Measurements from ENCODE around the gene NOX3. TPM values are rescaled to one million over a fixed set of nuclear protein-coding genes. Genes with fewer than 3 reads are reported as not detected.

NOX3 gene
- total and polyA plus RNA-seq, 4 donors, result not detected

DNA sequence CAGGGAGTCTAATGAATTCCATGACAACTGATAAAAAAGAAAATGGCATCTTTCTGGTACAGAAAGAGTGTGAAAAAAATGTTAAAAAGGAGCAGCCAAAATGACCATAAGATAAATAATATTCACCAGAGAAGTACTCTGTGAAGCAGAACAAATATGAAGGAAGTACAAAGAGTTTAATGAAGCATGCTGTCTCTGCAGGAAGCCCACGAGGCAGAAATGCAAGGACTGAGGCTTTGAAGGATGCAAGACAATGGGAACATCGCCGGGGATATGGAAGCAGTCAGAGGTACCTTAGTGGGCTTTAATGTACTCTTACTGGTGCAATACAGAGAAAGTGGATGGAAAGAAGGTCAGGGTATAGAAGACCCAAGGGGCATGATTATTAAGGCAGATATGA, 50.7 kb downstream of the NOX3 start:
- no peak for DNase-seq

DNA sequence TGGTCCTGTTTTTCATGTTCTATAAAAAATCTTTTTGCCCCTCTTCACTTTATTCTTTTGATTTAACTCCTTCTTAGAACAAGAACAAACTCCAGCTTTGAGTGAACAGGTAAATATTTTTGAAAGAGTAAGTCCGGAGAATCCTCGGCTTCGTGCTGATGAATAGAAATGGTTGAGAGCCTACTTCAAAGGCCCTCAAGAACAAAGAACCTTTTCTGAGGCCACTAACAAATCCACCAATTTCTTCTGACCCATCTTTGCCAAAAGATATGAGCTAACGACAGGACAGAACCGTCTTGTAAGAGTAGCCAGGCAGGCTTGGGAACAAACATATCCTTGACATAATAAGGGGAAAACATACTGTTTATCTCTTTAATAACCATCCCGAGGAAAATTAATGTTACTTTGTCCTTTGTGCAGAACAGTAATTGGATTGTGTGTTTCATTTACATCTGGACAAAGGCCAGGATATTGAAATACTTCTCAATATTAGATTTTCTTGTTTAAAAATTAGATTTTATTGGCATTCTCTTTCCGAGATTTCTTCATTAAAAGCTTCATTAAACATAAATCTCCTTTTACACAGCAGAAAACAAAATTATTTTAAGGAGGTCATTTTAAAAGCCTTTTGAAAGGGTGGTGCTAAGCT, 52.9 kb downstream of the NOX3 start:
- TF ChIP-seq, protein P1, sequence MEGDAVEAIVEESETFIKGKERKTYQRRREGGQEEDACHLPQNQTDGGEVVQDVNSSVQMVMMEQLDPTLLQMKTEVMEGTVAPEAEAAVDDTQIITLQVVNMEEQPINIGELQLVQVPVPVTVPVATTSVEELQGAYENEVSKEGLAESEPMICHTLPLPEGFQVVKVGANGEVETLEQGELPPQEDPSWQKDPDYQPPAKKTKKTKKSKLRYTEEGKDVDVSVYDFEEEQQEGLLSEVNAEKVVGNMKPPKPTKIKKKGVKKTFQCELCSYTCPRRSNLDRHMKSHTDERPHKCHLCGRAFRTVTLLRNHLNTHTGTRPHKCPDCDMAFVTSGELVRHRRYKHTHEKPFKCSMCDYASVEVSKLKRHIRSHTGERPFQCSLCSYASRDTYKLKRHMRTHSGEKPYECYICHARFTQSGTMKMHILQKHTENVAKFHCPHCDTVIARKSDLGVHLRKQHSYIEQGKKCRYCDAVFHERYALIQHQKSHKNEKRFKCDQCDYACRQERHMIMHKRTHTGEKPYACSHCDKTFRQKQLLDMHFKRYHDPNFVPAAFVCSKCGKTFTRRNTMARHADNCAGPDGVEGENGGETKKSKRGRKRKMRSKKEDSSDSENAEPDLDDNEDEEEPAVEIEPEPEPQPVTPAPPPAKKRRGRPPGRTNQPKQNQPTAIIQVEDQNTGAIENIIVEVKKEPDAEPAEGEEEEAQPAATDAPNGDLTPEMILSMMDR (IDR thresholded peaks at IDR 0.05; ENCODE audit: control extremely low read depth, extremely low read depth), result no peak
- Histone ChIP-seq H3K36me3 (ENCODE audit: control insufficient read depth in 4 of 4, insufficient read depth in 4 of 4, low read length in 4 of 4) (no peaks in the 10 kb centered on the region), H3K27me3 (ENCODE audit: control insufficient read depth in 3 of 3, insufficient read depth in 3 of 3, low read length in 2 of 3) (no peaks in the 10 kb centered on the region), H3K4me3 (no peak overlapping the region), H3K9me3 (ENCODE audit: control insufficient read depth in 4 of 4, insufficient read depth in 3 of 4, low read length in 3 of 4) (peaks cover 0 to 2% (median 0%) of the 10 kb centered on the region in 4 donors), H3K27ac (ENCODE audit: low read depth in 1 of 2, low read length in 1 of 2) (no peak overlapping the region), H3K4me1 (ENCODE audit: control insufficient read depth in 5 of 5, insufficient read depth in 5 of 5, low read length in 5 of 5) (peaks cover 0 to 8% (median 2%) of the 10 kb centered on the region in 5 donors), H3K9ac (ENCODE audit: insufficient read depth in 1 of 2, low read length in 2 of 2) (no peak overlapping the region)
- peak in 1 of 3 donors; percentile 3 for DNase-seq
- ATAC-seq (ENCODE audit: insufficient read depth, low FRiP score), result no peak
- 56 to 79% methylated on average over 7 of the region's 7 CpGs for WGBS, 2 donors

More for the DNA sequence above, 50.7 kb downstream of the NOX3 start:
- H3K27me3 ChIP-seq (ENCODE audit: control insufficient read depth in 3 of 3, insufficient read depth in 3 of 3, low read length in 2 of 3), result no peaks in the 10 kb centered on the region
- 84 to 87% methylated on average over 3 of the region's 3 CpGs for WGBS, 2 donors
- no peak overlapping the region for H3K27ac ChIP-seq (ENCODE audit: low read depth in 1 of 2, low read length in 1 of 2)
- TF ChIP-seq, protein P1 (IDR thresholded peaks at IDR 0.05; ENCODE audit: control extremely low read depth, extremely low read depth), result no peak
- peaks cover 0 to 5% (median 0%) of the 10 kb centered on the region in 4 donors for H3K9me3 ChIP-seq (ENCODE audit: control insufficient read depth in 4 of 4, insufficient read depth in 3 of 4, low read length in 3 of 4)
- peaks cover 0 to 4% (median 0%) of the 10 kb centered on the region in 5 donors for H3K4me1 ChIP-seq (ENCODE audit: control insufficient read depth in 5 of 5, insufficient read depth in 5 of 5, low read length in 5 of 5)
- no peaks in the 10 kb centered on the region for H3K36me3 ChIP-seq (ENCODE audit: control insufficient read depth in 4 of 4, insufficient read depth in 4 of 4, low read length in 4 of 4)
- no peak overlapping the region for H3K4me3 ChIP-seq
- no peak for ATAC-seq (ENCODE audit: insufficient read depth, low FRiP score)
- no peak overlapping the region for H3K9ac ChIP-seq (ENCODE audit: insufficient read depth in 1 of 2, low read length in 2 of 2)

DNA sequence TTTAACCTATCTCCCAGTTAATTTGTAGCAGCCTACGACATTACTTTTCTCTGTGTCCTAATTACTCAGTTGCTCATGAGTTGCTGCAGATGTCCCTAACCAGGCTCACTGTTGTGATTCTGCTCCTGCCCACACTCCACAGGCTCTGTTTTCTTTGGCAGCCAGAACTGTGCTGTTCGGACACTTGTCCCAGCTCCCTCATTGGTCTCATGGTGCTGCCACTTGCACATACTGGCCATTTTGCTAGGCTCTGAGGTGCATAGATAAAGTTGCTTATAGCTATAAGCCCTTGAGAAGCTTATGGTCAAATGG, 55.0 kb downstream of the NOX3 start:
- Histone ChIP-seq H3K27me3 (ENCODE audit: control insufficient read depth in 3 of 3, insufficient read depth in 3 of 3, low read length in 2 of 3) (no peaks in the 10 kb centered on the region), H3K4me3 (no peak overlapping the region), H3K36me3 (ENCODE audit: control insufficient read depth in 4 of 4, insufficient read depth in 4 of 4, low read length in 4 of 4) (no peaks in the 10 kb centered on the region), H3K9me3 (ENCODE audit: control insufficient read depth in 4 of 4, insufficient read depth in 3 of 4, low read length in 3 of 4) (peaks cover 0 to 2% (median 0%) of the 10 kb centered on the region in 4 donors), H3K9ac (ENCODE audit: insufficient read depth in 1 of 2, low read length in 2 of 2) (no peak overlapping the region), H3K4me1 (ENCODE audit: control insufficient read depth in 5 of 5, insufficient read depth in 5 of 5, low read length in 5 of 5) (peaks cover 0 to 8% (median 2%) of the 10 kb centered on the region in 5 donors), H3K27ac (ENCODE audit: low read depth in 1 of 2, low read length in 1 of 2) (no peak overlapping the region)
- ATAC-seq (ENCODE audit: insufficient read depth, low FRiP score) (no peak), DNase-seq (peak in 2 of 3 donors; percentile 11 to 39)
- TF ChIP-seq, protein P1 (IDR thresholded peaks at IDR 0.05; ENCODE audit: control extremely low read depth, extremely low read depth), result no peak
- WGBS, 2 donors, result 82 to 91% methylated on average over 2 of the region's 2 CpGs

Data from lung (tissue), 12 donors.